Left ventricle myocardium superior (tissue), 1 donor: ENCODE measurements around the gene TTC6. TPM values are rescaled to one million over a fixed set of nuclear protein-coding genes. Genes with fewer than 3 reads are reported as not detected.

Experiments
- ATAC-seq: fragments of 200-7000 bp; cut with Tn5 transposase; one replicate; pipeline ENCODE4 v1.9.1; 2020; ENCODE audit warnings: mild to moderate bottlenecking, moderate library complexity
- DNase-seq: peaks from one replicate; pipeline ENCODE4 v3.0.0-alpha.2; 2020
- intact Hi-C: fragments of 100-400 bp; cut with micrococcal nuclease; formaldehyde crosslinking; loops from one replicate; pipeline ENCODE4 v1.11.0; 2022
- total RNA-seq: library from RNA; stranded (reverse); fragmentation: NEBNext Ultra II Directional; extraction: Animal tissue kit (Norgen Biotek cat#: 25700); gene quantifications from one replicate; pipeline ENCODE4 v1.2.1, GENCODE V29; 2021
- donor health status: DM: no; HTN: yes; CAD: no; lungs with severe emphysema.

The TTC6 gene
- total RNA-seq, 1 donor from 2014 or later, result not detected

DNA sequence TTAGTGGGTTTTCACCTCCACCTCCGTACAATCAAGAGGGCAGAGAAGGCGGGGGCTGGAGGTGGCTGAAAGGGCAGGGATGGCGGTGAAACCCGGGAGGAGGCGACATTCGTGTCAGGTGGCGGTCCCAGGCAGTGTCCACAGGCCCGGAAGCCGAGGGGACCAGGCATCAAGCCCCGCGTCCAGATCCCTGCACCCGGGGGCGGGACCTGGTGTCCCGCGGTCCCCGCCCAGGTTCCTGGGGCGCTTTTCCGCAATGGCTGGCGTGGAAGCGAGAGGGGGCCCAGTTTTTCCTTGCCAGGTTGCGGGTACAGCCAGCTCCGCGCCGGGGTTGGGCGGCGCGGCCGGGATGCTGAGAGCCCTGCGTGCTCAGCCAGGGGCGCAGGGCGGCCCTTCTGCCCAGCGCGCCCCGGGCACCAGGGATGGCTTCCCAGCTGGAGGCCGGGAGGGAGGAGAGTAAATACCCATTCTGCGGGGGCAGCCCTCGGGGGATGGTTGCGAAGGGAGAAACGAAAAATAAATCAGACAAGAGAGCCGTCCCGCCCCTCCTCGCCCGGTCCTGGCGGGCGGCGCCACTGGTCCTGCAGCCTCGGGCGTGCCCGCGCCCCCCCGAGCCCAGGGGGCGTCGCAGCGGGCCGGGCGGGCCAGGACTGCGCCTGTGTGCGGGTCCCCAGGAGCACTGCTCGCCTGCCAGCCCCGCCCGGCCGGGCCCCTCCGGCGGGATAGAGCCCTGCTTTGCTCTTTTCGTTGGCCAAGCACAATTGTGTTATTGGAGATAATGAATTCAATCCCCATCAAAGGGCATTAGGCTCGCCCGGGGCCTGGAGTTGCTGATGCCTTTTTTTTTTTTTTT, 11.8 kb upstream of the TTC6 start:
- ATAC-seq (no peak), DNase-seq (no peak)
- intact Hi-C loops, result no loop called here

DNA sequence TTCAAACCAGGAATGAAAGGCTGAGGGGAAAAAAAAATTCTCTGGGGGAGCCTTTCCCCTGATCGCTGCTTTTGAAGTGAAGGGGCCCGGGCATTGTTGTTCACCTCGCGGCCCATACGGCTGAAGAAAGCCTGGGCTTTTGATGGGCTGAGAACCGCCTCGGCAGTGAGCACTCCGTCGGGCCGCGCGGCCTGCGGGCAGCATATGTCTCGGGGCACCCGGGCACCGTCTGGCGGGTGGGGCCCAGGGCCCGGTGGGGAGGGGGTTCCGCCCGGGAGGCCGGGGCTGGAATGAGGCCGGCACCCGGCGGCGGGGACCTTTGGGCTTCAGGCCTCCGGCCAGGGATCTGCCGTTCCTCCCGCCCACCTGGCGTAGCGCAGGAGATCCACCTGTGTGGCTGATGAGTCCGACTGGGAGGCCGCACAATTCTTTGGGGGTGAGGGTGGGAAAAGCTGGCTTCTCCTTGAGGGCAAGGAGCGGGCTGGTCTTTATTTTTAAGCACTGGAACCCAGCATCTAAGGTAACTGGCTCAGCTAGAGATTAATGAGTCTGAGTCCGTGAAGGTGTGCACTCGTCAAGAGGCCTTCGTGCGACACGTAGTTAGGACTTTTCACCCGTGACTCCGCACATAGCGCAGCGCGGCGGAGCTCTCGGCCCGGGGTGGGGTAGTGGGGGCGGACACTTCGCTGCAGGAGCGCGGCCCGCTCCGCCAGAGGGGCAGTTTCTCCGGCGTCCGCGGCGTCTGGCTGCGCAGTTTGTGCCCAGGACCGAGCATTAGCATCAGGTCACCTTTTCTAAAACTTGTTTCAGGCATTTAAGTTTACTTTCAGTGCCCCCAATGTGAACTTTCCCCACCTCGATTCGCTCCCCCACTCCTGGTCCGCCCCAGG, 11.0 kb upstream of the TTC6 start:
- no peak for ATAC-seq
- no peak for DNase-seq
- intact Hi-C loops, result no loop called here

DNA sequence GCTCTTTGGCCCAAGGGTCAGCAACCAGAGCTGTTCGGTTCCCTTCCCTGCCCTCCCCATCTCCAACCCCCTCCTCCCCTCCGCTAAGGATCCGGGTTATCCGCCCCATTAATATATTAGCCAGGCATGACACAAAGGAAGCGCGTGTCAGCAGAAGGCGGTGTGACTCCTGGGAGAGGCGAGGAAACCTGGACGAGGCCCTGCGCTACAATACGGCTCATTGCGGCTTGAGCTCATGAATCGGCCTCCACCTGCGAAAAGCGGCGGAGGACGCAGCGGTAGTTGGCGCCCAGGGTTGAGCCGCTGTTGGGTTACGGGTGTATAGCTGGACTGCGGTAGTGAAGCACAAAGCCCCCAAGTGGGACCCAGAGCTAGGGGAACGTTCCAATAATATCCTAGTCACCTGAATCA, 10.3 kb upstream of the TTC6 start:
- DNase-seq, result no peak
- no peak for ATAC-seq
- intact Hi-C loops, result no loop called here

DNA sequence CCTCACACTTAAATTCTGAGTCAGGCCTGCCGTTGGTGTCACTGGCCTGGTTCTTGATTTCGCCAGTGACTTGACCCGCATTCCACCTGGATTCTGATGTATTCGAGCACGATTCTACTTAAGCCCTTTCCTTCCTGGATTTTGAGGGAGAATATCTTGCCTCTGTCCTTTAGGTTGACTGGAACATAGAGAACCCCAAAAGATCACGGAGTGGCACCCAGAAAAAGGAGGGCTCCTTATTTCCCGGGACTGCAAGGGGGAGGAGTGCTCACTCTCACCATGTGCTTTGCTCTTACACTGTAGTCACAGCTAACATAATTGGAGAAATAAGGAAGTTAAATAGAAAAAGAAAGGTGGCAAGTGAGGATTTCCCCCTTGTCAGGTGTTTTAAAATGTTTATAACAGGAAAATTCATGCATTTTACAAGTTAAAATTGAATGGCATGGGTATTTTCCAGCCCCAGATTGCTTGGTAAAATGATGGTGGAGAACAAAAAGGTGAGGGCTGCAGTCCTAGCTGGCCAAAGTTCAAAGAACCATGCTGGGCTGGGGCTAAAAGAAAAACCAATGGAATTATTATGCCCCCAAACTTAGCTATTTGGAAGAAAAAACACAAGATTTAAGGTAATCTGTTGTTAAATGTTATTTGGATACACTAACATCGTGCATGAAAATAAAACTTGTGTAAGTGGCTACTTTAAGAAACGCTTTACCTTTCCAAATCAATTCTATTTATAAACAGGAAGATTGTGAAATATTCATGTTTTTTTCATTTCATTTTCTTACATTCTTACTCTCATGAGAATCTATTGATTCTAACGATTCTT, 9.2 kb upstream of the TTC6 start:
- no peak for ATAC-seq
- no peak for DNase-seq
- intact Hi-C loops, result no loop called here

DNA sequence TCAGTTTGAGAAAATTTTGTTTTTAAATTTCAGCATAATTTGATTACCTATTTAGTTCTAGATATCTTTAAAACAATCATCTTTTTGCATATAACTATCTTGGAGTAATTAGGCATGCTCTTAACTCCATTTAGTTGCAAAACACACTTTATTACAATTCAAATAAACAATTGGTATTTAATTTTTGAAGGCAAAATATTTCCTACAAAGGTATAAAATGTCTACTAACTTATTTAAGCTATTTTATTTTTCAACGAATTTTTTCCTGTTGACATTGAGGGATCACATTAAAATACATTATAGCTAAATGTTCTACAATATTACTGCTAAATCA, 8.7 kb upstream of the TTC6 start:
- ATAC-seq (no peak), DNase-seq (no peak)
- intact Hi-C loops, result no loop called here

DNA sequence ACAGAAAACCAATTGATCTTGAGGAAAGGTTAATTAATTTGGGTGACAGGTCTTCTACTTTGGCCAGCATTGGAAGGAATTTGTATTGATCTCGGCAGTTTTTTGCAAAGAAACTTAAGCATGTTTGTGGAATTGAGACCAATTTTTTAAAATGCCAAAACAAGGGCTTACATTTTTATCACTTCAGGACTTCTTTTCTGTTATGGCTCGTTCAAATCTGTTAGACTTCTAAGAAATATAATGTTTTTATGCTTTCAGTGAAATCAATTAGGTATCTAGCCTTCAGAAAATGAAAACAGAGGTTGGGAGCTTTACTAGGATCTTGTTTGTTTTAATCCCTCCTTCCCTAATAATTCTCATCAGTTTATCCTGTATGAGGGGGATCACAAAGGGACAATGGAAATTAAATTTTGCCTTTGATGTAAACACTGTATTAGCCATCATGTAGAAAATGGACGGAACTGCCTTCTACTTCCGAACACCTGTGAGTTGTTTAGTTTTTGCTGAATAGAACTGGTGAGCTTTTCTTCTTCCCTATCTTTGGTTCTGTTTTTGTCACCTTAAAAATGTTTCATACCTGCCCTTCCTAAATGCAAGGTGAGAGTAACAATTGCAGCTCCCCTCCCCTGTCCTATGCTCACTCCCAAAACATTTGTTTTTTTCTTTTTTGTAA, 8.2 kb upstream of the TTC6 start:
- no peak for ATAC-seq
- intact Hi-C loops, result no loop called here

DNA sequence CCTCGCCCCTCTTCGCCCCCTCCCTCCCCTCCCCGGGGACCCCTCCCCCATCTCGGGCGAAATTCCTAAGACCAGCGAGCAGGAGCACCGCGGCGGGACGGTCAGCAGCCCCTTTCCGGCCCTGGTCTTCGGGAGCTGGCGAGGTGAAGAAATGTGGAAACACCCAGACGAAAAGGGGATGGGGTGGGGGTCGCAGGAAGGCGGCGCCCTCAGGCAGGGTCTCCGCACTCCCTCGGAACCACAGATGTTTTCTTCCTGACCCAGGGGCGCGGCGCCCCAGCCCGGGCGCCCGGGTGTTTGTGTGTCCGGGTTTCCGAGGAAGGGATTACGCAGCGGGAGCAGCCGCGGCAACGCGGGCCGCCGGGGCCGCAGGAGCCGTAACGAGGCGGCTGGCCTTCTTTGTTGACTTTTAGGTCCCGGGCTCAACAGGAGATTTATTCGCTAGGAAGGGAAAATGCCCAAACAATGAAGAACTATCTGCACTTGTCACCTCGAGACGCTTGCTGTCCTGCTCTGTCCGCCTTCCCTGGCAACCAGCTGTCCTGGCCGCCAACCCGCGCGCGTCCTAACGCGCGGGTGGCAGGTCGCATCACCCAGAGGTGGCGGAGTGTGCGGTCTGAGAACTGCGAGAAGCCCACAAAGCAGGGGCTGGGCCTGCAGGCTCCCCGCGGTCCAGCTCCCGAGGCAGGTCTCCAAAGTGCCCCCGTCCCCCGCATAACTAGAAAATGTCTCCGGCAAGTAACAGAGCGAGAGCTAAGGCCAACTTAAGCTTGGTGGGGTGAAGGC, 7.4 kb upstream of the TTC6 start:
- ATAC-seq (no peak), DNase-seq (no peak)
- intact Hi-C loops, result no loop called here

More for the DNA sequence above, 8.2 kb upstream of the TTC6 start:
- no peak for DNase-seq

DNA sequence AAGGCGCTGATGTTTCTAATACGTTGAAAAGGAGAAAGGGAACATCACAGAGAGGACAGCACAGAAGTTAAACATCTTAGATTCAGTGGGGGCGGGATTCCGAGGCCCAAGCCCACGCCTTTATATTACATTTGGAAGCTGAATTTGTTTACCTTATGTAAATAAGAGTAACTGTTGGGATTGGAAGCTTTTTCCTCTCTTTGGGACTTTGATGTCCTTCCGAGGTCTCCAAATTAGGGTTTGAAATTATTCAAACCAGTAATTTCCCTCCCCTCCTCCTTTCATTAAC, 6.8 kb upstream of the TTC6 start:
- intact Hi-C loops, result no loop called here
- ATAC-seq, result no peak
- no peak for DNase-seq

DNA sequence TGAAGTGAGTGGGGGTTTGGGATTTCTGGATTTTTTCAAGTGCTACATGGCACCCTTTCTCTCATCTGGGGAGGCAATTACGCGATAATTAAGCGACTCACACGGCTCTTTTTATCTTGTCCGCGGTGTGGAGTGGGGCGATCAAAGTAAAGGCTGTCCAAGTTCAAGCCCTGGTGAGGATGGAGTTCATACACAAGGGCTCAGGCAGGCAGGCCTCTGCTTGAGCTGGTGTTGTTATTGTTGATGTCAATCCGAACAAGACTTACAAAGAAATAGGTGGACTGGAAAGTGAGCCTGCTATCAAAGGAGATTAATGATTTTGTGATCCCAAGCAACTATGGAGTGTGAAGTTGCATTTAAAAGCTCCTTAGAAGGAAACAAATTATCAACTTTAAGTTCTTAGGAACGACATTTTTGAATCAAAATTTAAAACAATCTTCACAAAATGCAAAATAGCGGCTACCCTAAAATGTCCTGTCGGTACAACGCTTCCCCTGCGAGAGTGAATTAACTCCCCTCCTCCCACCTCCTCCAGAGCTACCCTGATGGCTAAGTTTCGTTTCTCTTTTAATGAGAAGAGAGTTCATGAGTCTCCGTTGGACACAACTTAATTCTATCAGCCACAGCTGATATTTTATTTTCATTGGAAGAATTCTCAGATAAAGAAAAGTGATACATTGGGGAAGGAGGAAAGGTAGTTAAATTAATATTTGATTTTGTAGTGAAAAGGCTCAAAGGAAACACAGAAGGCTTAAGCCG, 6.3 kb upstream of the TTC6 start:
- ATAC-seq, result no peak
- no peak for DNase-seq
- intact Hi-C loops, result no loop called here

DNA sequence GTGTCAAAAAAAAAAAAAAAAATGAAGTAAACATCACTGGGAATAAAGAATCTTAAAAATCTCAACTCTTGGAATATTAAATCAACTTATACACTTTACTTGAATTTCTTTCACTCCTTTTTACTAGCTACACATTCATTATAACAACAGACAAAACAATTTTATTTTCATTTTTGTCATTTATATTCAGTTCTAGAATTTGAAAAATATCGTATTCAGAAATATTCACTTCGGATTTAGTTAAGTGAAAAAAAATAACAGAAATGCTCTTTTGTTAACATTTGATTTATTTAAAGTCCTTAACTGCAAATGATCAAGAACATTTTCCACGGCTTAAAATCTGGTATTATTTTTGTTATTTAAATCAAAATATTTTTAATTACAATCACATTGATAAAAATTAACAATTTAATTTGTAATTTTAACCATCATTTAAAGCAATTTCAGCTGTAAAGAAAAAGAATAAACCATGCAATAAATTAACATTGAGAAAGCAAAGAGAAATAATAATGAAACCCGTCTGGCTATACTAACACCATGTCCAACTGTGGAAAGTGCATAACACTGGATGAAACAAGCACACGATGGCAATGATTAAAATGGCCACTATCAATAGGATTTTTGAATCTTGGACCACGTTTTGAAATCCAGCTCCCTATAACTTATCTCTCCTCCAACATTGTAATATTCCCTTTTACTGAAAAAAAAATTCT, 5.6 kb upstream of the TTC6 start:
- ATAC-seq (no peak), DNase-seq (no peak)
- intact Hi-C loops, result no loop called here

DNA sequence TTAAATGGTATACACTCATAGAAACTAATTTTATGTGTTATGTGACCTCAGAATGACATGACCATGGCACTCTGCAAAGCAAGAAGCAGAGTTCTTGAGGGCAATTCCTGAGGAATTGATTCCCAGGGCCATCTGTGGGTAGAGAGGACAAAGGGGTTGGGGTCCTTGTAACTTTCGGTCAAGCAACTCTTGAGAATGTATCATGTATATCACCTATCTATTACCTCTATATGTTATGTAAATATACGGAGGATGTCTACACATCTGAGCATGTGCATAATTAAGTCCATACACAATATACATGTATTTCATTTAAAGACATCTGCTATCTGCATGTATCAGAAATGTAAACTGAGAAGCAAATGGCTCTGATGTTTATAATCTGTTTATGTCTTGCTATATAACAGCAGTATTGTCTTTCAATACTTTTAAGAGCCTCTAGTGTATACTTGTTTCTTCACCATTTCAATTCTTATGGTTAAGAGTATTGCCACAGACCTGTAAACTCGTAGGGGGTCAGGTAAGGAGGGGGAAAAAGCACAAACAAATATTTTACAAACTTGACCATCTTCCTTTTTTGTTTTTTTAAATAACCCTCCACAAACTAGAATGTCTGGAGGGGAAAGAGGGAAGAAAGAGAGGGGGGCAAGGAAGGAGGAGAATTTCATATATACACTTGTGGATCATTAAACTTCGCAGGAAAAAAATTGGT, 4.8 kb upstream of the TTC6 start:
- DNase-seq (no peak), ATAC-seq (no peak)
- intact Hi-C loops, result no loop called here

DNA sequence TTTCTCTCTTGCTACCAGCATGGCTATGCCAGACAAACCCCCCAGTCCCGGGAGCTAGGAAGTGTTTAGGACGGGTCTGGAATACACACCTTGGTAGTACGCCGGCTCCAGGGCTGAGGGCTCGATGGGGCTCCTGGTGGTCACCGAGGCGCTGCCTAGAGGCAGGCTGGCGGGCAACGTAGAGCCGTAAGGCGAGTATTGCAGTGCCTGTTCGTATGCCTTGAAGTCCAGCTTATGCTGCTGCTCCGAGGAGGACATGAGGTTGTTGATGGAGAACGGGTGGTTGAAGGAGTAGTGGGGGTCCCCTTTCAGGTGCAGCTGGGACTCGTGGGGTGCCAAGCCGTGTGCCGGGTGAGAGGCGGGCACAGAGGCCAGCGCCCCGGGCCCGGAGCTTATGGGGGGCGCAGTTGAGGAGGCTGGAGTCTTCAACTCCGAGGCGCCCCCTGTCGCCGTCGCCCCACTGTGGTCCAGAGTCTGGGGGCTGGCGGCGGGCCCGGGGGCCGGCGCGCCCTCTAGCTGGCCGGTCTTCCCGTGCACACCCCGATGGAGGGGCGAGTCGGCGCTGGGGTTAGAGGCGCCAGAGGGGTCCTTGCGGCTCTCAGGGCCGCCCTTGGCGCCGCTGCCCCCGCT, 4.0 kb upstream of the TTC6 start:
- ATAC-seq, result no peak

DNA sequence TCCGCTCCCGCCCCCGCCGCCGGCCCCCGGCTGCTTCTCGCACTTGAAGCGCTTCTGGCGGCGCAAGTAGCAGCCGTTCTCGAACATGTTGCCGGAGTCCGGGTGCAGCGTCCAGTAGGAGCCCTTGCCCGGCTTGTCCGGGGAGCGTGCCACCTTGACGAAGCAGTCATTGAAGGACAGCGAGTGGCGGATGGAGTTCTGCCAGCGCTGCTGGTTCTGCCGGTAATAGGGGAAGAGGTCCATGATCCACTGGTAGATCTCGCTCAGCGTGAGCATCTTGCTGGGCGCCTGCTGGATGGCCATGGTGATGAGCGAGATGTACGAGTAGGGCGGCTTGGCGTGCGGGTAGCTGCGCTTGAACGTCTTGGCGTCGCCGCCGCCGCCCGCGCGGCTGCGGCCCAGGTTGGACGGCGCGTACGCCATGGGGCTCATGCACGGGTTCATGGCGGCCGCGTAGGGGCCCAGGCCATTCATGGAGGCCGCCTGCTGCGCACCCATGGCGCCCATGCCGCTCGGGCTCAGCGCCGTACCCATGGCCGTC, 3.4 kb upstream of the TTC6 start:
- DNase-seq (no peak), ATAC-seq (no peak)
- intact Hi-C loops, result no loop called here

More for the DNA sequence above, 4.0 kb upstream of the TTC6 start:
- intact Hi-C loops, result no loop called here
- DNase-seq, result no peak

DNA sequence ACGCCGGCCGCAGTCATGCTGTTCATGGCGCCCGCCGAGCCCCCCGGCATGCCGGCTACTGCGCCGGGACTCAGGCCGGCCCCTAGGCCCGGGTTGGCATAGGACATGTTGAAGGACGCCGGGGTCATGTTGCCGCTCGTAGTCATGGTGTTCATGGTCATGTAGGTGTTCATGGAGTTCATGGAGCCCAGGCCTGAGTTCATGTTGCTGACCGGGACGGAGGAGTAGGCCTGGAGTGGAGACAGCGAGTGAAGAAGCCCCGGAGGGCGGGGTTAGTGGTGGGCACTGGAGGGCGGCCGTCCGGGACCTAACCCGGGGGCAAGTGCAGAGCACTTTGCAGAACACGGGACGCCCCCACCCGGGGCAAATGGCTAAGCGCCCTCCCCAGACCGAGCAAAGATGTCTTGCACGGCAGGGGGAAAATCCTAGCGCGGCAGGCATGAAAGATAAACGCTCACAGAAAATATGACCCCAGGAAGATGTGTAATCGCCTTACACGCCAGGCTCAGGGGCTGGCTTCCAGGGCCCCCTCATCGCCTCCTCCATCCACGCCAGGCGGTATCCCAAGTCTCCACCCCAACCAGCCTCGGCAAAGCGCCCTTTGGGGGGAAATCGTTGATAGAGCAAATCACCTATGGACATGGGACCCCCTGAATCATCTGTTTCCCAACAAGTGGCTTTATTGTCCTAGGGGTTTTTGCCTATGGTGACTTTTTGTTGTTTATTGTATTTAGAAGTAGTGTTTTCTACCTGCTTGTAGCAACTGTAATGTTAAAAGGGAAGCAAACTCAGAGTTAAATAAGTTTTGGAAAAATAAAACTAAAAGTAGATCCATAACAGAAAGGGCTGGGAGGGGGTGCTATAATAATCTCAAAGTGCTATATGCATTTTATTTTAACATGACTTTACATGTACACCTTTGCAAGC, 2.7 kb upstream of the TTC6 start:
- no peak for ATAC-seq
- intact Hi-C loops, result no loop called here
- no peak for DNase-seq
